ENCODE data around the gene KCNT1.

KCNT1 gene

DNA sequence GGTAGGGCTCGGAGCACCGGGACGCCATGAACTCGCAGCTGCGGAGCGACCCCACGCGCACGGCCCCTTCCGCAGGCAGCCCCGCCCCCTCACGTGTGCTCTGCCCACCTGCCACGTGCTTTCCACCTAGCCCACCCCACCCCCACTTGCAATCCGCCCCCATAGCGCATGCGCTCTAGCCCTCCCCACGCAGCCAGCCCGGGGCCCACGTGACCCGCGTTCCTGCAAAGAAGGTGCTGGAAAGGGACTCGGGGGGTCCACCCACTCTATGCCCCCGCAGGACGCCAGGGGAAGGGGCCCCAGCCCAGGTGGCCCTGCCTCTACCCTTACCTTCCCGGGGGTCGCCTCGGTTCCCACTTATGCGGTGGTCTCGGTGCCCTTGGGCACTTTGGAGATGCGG is 2.5 kb upstream of the KCNT1 start, which contains the start of gene SOHLH1:
Gene SOHLH1, minus strand, starts transcription at position 42 of the 400 bp plus-strand sequence. Its CDS starts 14 bp downstream, at position 28.
- Histone ChIP-seq H3K4me3 (ENCODE audit: low read depth, low read length) (no peak within 1 kb of the TSS), H3K36me3 (ENCODE audit: insufficient read depth, low read length) (no peaks in the 10 kb centered on the region), H2AFZ (ENCODE audit: low read length, unreplicated experiment) (no peak within 1 kb of the TSS), H3K4me1 (ENCODE audit: control insufficient read depth, insufficient read depth, low read length, unreplicated experiment) (no peaks in the 10 kb centered on the region), H3K27ac (ENCODE audit: low read depth, low read length) (no peak within 1 kb of the TSS), H3K79me2 (ENCODE audit: control insufficient read depth, insufficient read depth, low read length, unreplicated experiment) (no peaks in the 10 kb centered on the region), H3K27me3 (ENCODE audit: insufficient read depth, low read length) (peaks cover 17% of the 10 kb centered on the region)

DNA sequence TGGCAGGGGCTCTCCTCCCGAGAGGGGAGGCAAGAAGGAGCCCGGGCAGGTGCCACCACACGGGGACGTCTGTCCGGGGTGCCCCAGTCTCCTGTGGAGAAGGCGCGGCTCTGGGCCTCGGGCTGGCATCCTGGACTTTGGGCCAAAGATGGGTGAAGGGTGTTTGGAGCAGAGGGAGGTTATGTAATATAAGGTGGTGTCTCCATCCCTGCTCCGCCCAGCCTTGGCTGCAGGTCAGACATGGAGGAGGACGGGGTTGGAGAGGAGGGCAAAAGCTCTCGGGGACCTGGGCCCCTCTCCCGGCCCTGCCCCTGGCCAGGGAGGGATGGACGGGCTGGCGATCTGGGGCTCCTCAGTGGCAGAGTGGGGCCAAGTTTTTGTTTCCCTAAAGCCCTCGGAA is 1.5 kb upstream of the KCNT1 start:
- H3K27me3 ChIP-seq (ENCODE audit: insufficient read depth, low read length): peaks cover 17% of the 10 kb centered on the region
- no peak overlapping the region for H3K4me3 ChIP-seq (ENCODE audit: low read depth, low read length)
- no peaks in the 10 kb centered on the region for H3K36me3 ChIP-seq (ENCODE audit: insufficient read depth, low read length)
- no peak overlapping the region for H2AFZ ChIP-seq (ENCODE audit: low read length, unreplicated experiment)
- no peaks in the 10 kb centered on the region for H3K79me2 ChIP-seq (ENCODE audit: control insufficient read depth, insufficient read depth, low read length, unreplicated experiment)
- no peaks in the 10 kb centered on the region for H3K4me1 ChIP-seq (ENCODE audit: control insufficient read depth, insufficient read depth, low read length, unreplicated experiment)
- H3K27ac ChIP-seq (ENCODE audit: low read depth, low read length): no peak overlapping the region

DNA sequence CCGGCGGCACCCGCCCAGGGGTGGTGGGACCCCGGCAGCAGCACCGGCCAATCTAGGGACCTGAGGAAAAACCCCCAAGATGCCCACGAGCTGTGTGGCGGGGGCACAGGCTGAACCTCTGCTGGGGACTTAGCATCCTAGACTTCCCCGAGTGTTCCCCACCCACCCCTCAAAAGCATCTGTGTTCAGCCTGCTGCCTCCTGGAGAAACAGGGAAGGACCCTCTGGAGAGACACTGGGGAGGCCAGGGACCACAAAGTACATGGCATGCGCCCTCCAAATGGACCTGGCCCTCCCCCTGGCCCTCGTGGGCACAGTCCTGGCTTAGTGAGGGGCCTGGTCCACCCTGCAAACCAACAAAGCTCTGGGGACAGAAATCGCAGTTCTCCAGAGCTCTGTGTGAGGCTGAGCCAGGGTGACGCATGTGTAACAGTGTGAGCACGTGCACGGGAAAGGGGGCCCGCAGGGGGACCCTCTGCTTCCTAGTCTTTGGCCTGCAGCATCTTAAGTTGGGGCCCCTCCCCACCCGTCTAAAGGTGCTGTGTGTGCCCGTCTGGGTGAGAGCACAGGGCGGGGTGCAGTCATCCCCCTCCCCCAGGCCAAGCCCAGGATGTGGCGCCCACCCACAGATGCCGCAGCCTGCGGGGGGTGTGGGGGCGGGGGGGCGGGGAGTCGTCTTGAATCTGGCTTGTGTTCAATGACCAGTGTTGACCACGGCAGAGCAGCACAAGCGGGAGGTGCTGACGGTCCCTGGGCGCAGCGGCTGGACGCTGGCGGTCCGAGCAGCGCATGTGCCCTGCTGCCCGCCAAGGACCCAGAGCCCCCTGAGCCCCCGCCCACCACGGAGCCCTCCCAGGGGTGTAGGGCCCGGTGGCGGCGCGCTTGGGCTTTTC is 672 bp upstream of the KCNT1 start:
- Histone ChIP-seq H3K27ac (ENCODE audit: low read depth, low read length) (no peak overlapping the region), H3K79me2 (ENCODE audit: control insufficient read depth, insufficient read depth, low read length, unreplicated experiment) (no peaks in the 10 kb centered on the region), H3K27me3 (ENCODE audit: insufficient read depth, low read length) (peaks cover 17% of the 10 kb centered on the region), H3K4me3 (ENCODE audit: low read depth, low read length) (peak overlapping the region; percentile 44), H2AFZ (ENCODE audit: low read length, unreplicated experiment) (no peak overlapping the region), H3K36me3 (ENCODE audit: insufficient read depth, low read length) (no peaks in the 10 kb centered on the region), H3K4me1 (ENCODE audit: control insufficient read depth, insufficient read depth, low read length, unreplicated experiment) (no peaks in the 10 kb centered on the region)

DNA sequence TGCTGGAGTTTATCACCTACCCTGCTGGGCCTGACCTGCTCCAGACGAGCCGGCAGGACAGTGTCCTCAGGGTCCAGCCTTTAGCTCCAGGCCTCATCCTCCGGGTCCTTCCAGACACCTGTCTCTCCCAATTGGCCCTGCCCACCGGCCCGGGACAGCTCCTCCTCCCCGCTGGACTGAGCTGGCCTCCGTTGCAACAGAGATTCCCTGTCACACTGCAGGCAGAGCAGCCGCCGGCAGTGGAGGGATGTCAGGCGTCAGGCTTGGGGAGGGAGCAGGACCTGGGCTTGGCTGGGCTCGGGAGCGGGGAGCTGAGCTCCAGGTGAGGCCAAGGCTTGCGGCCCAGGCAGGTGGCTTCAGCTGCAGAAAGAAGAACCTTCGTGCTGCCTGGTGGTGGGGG is 1.7 kb downstream of the KCNT1 start:
- no peaks in the 10 kb centered on the region for H3K4me1 ChIP-seq (ENCODE audit: control insufficient read depth, insufficient read depth, low read length, unreplicated experiment)
- H3K4me3 ChIP-seq (ENCODE audit: low read depth, low read length): no peak overlapping the region
- H3K27me3 ChIP-seq (ENCODE audit: insufficient read depth, low read length): peaks cover 26% of the 10 kb centered on the region
- no peaks in the 10 kb centered on the region for H3K36me3 ChIP-seq (ENCODE audit: insufficient read depth, low read length)
- no peak overlapping the region for H2AFZ ChIP-seq (ENCODE audit: low read length, unreplicated experiment)
- no peak overlapping the region for H3K27ac ChIP-seq (ENCODE audit: low read depth, low read length)
- H3K79me2 ChIP-seq (ENCODE audit: control insufficient read depth, insufficient read depth, low read length, unreplicated experiment): no peaks in the 10 kb centered on the region

- Histone ChIP-seq H3K27me3 (ENCODE audit: insufficient read depth, low read length) (peaks cover 30% of the 10 kb centered on the region), H3K36me3 (ENCODE audit: insufficient read depth, low read length) (no peaks in the 10 kb centered on the region), H3K27ac (ENCODE audit: low read depth, low read length) (no peak overlapping the region), H3K79me2 (ENCODE audit: control insufficient read depth, insufficient read depth, low read length, unreplicated experiment) (no peaks in the 10 kb centered on the region), H3K4me3 (ENCODE audit: low read depth, low read length) (no peak overlapping the region), H3K4me1 (ENCODE audit: control insufficient read depth, insufficient read depth, low read length, unreplicated experiment) (no peaks in the 10 kb centered on the region), H2AFZ (ENCODE audit: low read length, unreplicated experiment) (no peak overlapping the region)
Measured at GRCh38 chr9:135704483-135704882, 2.5 kb downstream of the KCNT1 start.

DNA sequence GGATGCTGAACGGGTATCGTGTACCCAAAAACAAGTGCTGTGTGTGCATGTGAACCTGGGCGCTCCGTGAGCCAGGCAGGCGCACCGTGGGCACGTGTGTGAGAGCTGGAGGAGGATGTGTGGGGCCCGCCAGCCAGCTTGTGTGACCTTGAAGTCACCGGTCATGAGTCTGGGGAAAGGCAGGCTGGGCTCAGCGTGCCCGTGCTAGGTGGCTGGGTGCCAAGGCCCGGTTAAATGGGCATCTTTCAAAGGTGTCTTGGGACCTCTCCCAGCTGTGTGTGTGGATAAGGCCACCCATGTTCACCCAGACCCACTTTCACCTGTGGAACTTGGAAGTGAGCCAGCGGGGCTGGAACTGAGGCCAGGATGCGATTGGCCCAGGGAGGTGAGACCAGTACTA is 3.4 kb downstream of the KCNT1 start:
- Histone ChIP-seq H3K4me1 (ENCODE audit: control insufficient read depth, insufficient read depth, low read length, unreplicated experiment) (no peaks in the 10 kb centered on the region), H3K36me3 (ENCODE audit: insufficient read depth, low read length) (no peaks in the 10 kb centered on the region), H3K27me3 (ENCODE audit: insufficient read depth, low read length) (peaks cover 30% of the 10 kb centered on the region), H3K79me2 (ENCODE audit: control insufficient read depth, insufficient read depth, low read length, unreplicated experiment) (no peaks in the 10 kb centered on the region), H2AFZ (ENCODE audit: low read length, unreplicated experiment) (no peak overlapping the region), H3K4me3 (ENCODE audit: low read depth, low read length) (no peak overlapping the region), H3K27ac (ENCODE audit: low read depth, low read length) (no peak overlapping the region)

- H3K27me3 ChIP-seq (ENCODE audit: insufficient read depth, low read length): peaks cover 32% of the 10 kb centered on the region
- no peak overlapping the region for H3K27ac ChIP-seq (ENCODE audit: low read depth, low read length)
- H2AFZ ChIP-seq (ENCODE audit: low read length, unreplicated experiment): no peak overlapping the region
- no peaks in the 10 kb centered on the region for H3K4me1 ChIP-seq (ENCODE audit: control insufficient read depth, insufficient read depth, low read length, unreplicated experiment)
- no peaks in the 10 kb centered on the region for H3K36me3 ChIP-seq (ENCODE audit: insufficient read depth, low read length)
- H3K4me3 ChIP-seq (ENCODE audit: low read depth, low read length): no peak overlapping the region
- no peaks in the 10 kb centered on the region for H3K79me2 ChIP-seq (ENCODE audit: control insufficient read depth, insufficient read depth, low read length, unreplicated experiment)
Measured at GRCh38 chr9:135706288-135706687, 4.3 kb downstream of the KCNT1 start.

DNA sequence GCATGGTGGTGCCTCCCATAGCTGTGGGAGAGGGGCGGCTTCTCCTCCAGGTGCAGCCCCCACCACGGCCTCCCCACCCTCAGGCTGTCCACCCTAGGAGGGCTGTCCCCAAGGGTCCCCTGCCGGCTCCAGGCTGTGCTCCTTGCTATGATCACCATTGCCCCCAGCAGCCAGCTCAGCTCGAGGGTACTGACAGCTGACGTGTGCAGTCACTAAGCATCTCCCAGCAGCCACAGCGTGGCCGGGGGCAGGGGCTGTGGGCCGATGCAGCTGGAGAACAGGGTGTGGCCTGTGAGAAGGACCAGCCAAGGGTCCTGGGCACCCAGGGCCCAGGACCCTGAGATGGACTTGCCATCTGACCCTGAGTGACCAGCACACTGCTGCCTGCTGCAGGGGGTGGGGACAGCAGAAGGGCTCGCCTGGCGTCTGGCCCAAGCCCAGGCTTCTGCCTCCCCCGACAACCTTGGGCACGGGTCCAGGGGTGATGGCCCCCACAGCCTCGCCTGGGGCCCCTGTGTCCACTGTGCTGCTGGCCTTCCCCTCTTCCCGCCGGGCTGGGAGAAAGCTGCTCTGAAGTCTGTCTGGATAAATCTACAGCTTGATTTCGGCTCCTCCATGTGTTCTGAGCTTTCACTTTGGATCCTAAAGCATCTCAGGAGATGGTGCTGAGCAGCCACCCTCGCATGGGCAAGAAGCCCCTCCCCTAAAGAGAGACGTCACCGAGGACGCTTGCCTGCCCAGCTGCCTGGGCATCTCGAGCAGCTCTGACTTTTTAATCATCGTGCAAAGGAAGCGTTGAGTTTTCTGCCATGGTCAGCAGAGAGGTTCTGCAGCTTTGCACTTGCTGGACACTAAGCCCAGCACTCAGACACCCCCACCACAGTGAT is 5.5 kb downstream of the KCNT1 start:
- H3K4me1 ChIP-seq (ENCODE audit: control insufficient read depth, insufficient read depth, low read length, unreplicated experiment): no peaks in the 10 kb centered on the region

DNA sequence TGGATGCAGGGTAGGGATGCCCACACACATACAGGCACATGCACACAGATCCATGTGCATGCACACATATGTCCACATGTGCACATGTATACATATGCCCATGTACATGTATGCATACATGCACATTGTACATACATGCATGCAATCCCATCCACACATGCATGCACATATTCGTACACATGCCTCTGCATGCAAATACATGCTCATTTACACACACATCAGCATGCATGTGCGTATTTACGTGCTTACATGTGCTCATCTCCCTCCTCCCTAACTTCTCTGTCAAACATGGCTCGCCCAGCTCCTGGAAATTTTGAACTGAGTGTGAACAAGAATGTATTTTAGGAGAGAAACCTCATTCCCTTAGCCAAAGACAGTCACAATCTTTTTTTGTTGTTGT is 6.2 kb downstream of the KCNT1 start:
- no peak overlapping the region for H2AFZ ChIP-seq (ENCODE audit: low read length, unreplicated experiment)
- peaks cover 40% of the 10 kb centered on the region for H3K27me3 ChIP-seq (ENCODE audit: insufficient read depth, low read length)
- H3K4me3 ChIP-seq (ENCODE audit: low read depth, low read length): no peak overlapping the region
- H3K4me1 ChIP-seq (ENCODE audit: control insufficient read depth, insufficient read depth, low read length, unreplicated experiment): no peaks in the 10 kb centered on the region
- H3K36me3 ChIP-seq (ENCODE audit: insufficient read depth, low read length): no peaks in the 10 kb centered on the region
- no peaks in the 10 kb centered on the region for H3K79me2 ChIP-seq (ENCODE audit: control insufficient read depth, insufficient read depth, low read length, unreplicated experiment)
- no peak overlapping the region for H3K27ac ChIP-seq (ENCODE audit: low read depth, low read length)

More for the DNA sequence above, 5.5 kb downstream of the KCNT1 start:
- Histone ChIP-seq H3K79me2 (ENCODE audit: control insufficient read depth, insufficient read depth, low read length, unreplicated experiment) (no peaks in the 10 kb centered on the region), H2AFZ (ENCODE audit: low read length, unreplicated experiment) (no peak overlapping the region), H3K27ac (ENCODE audit: low read depth, low read length) (no peak overlapping the region), H3K36me3 (ENCODE audit: insufficient read depth, low read length) (no peaks in the 10 kb centered on the region), H3K4me3 (ENCODE audit: low read depth, low read length) (peak overlapping the region; percentile 53), H3K27me3 (ENCODE audit: insufficient read depth, low read length) (peaks cover 40% of the 10 kb centered on the region)

DNA sequence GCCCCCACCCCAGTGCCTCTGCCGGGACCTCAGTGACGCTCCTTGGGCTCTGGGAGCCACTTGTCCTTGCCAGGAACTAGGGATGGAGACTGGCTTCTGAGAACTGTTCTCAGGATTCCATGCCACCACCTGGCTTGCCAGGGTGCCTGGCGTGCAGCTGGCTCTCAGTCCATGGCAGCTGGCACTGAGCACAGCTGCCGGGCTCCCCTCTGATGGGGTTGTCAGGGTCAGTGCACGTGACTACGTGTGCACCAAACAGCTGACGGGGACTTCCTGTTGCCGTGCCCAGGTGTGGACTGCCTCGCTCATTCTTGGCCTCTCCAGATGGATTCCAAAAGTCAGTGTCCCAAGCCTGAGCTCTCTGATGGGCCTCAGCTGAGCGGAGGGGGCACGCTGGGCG is 9.4 kb downstream of the KCNT1 start:
- Histone ChIP-seq H3K27ac (ENCODE audit: low read depth, low read length) (no peak overlapping the region), H3K36me3 (ENCODE audit: insufficient read depth, low read length) (no peaks in the 10 kb centered on the region), H3K4me1 (ENCODE audit: control insufficient read depth, insufficient read depth, low read length, unreplicated experiment) (no peaks in the 10 kb centered on the region), H2AFZ (ENCODE audit: low read length, unreplicated experiment) (no peak overlapping the region), H3K27me3 (ENCODE audit: insufficient read depth, low read length) (peaks cover 60% of the 10 kb centered on the region), H3K4me3 (ENCODE audit: low read depth, low read length) (no peak overlapping the region), H3K79me2 (ENCODE audit: control insufficient read depth, insufficient read depth, low read length, unreplicated experiment) (no peaks in the 10 kb centered on the region)

Measured in ACC112 (cell line).